Right renal pelvis (tissue), 4 donors: ENCODE results near the gene SYNJ2. TPM values are rescaled to one million over a fixed set of nuclear protein-coding genes. Genes with fewer than 3 reads are reported as not detected.

Experiments used
- DNase-seq, 4 donors: peaks; one replicate each; pipeline ENCODE4 v3.0.0-alpha.2; 2013; ENCODE audit warnings: low read depth in 4 of 4, low spot score in 3 of 4, missing footprints in 1 of 4
- polyA plus RNA-seq, 4 donors: library from polyadenylated mRNA; unstranded; fragments of 120-200 nt; gene quantifications; one replicate each; pipeline ENCODE4 v1.2.1, GENCODE V29; 2013; ENCODE audit not compliant: insufficient read length in 4 of 4

The SYNJ2 gene
- polyA plus RNA-seq, 4 donors = 10.2 to 13.0 (median 10.6) TPM

- no peak for DNase-seq
Measured at GRCh38 chr6:158050955-158051354, 69.3 kb downstream of the SYNJ2 start.

- DNase-seq = no peak
Measured at GRCh38 chr6:158051968-158052367, 70.3 kb downstream of the SYNJ2 start.

- no peak for DNase-seq
Measured at GRCh38 chr6:158053377-158054313, 72.0 kb downstream of the SYNJ2 start.

GRCh38 chr6:158056355-158056754, 74.7 kb downstream of the SYNJ2 start:
- DNase-seq = no peak

GRCh38 chr6:158056804-158057203, 75.1 kb downstream of the SYNJ2 start:
- DNase-seq = no peak

GRCh38 chr6:158057213-158057987, 75.7 kb downstream of the SYNJ2 start:
- no peak for DNase-seq

- DNase-seq = no peak
Measured at GRCh38 chr6:158058171-158058651, 76.5 kb downstream of the SYNJ2 start.

- no peak for DNase-seq
Measured at GRCh38 chr6:158059108-158059507, 77.4 kb downstream of the SYNJ2 start.

GRCh38 chr6:158060455-158061360, 79.0 kb downstream of the SYNJ2 start:
- peak in 3 of 4 donors; percentile 37 to 54 (median 52) for DNase-seq

- no peak for DNase-seq
Measured at GRCh38 chr6:158061361-158061708, 79.7 kb downstream of the SYNJ2 start.

- no peak for DNase-seq
Measured at GRCh38 chr6:158061709-158062461, 80.2 kb downstream of the SYNJ2 start.

GRCh38 chr6:158063736-158064135, 82.1 kb downstream of the SYNJ2 start:
- DNase-seq = no peak

- DNase-seq = no peak
Measured at GRCh38 chr6:158064725-158065251, 83.1 kb downstream of the SYNJ2 start.

- DNase-seq = no peak
Measured at GRCh38 chr6:158066136-158066781, 84.6 kb downstream of the SYNJ2 start.

- no peak for DNase-seq
Measured at GRCh38 chr6:158067436-158068015, 85.9 kb downstream of the SYNJ2 start.

GRCh38 chr6:158068156-158068892, 86.7 kb downstream of the SYNJ2 start:
- no peak for DNase-seq

GRCh38 chr6:158068893-158069799, 87.5 kb downstream of the SYNJ2 start:
- no peak for DNase-seq
